Activated CD4-positive, alpha-beta memory T cell treated with anti-CD3 and anti-CD28 coated beads for 36 hours (primary cell): Measurements from ENCODE around the gene CLEC4F. TPM values are rescaled to one million over a fixed set of nuclear protein-coding genes. Genes with fewer than 3 reads are reported as not detected.
"Not testable (repeated sequence)": the region's sequence is repeated elsewhere in the genome, so short reads cannot be mapped to it uniquely, and the experiment has no call there.

ENCODE experiments used
- CTCF ChIA-PET: fragments of 350-600 bp; sonication (Branson Sonifier 250); formaldehyde crosslinking; loops from one replicate; lab custom pipeline; 2021; ENCODE audit warnings: antibody characterized with exemption, inconsistent platforms; lab: Charles Lee
- POLR2A ChIA-PET: fragments of 350-600 bp; sonication (Branson Sonifier 250); formaldehyde crosslinking; loops from one replicate; lab custom pipeline; 2021; ENCODE audit warnings: antibody characterized with exemption; lab: Charles Lee
- DNase-seq: peaks from one replicate; pipeline ENCODE4 v3.0.0-alpha.2; 2020
- H3K27ac Mint-ChIP-seq: one replicate; pipeline ENCODE4 v1.8.0; 2021; ENCODE audit warnings: mixed read lengths
- H3K27me3 Mint-ChIP-seq: one replicate; pipeline ENCODE4 v1.8.0; 2021; ENCODE audit warnings: mixed read lengths
- H3K36me3 Mint-ChIP-seq: one replicate; pipeline ENCODE4 v1.8.0; 2021; ENCODE audit warnings: mixed read lengths
- H3K4me1 Mint-ChIP-seq: one replicate; pipeline ENCODE4 v1.8.0; 2021; ENCODE audit warnings: low read depth, mixed read lengths
- H3K4me3 Mint-ChIP-seq: one replicate; pipeline ENCODE4 v1.8.0; 2021; ENCODE audit warnings: mild to moderate bottlenecking, mixed read lengths
- H3K9me3 Mint-ChIP-seq: one replicate; pipeline ENCODE4 v1.8.0; 2021; ENCODE audit warnings: mixed read lengths
- intact Hi-C: fragments of 100-400 bp; cut with micrococcal nuclease; formaldehyde crosslinking; loops from one replicate; pipeline ENCODE4 v1.15.1; 2023
- total RNA-seq, 2 experiments: library from RNA; stranded (reverse); gene quantifications; one replicate each; pipeline ENCODE4 v1.2.3, GENCODE V29; 2021

Gene CLEC4F
- total RNA-seq, 2 experiments from 2014 or later: not detected

- Mint-ChIP-seq H3K9me3 (no peaks in the 10 kb centered on the region), H3K27ac (no peak overlapping the region), H3K27me3 (peaks cover 8% of the 10 kb centered on the region), H3K36me3 (no peaks in the 10 kb centered on the region), H3K4me3 (no peak overlapping the region), H3K4me1 (peaks cover 6% of the 10 kb centered on the region)
- ChIA-PET POLR2A (no interaction called here), CTCF (no interaction called here)
- intact Hi-C loops: no loop called here
- DNase-seq: no peak
Observed at GRCh38 chr2:70822843-70823242, 2.4 kb upstream of the CLEC4F start.

- peaks cover 16% of the 10 kb centered on the region for H3K27me3 Mint-ChIP-seq
- H3K27ac Mint-ChIP-seq: no peak overlapping the region
- no peak for DNase-seq
- H3K9me3 Mint-ChIP-seq: no peaks in the 10 kb centered on the region
- H3K36me3 Mint-ChIP-seq: no peaks in the 10 kb centered on the region
- H3K4me1 Mint-ChIP-seq: peaks cover 5% of the 10 kb centered on the region
- ChIA-PET CTCF (no interaction called here), POLR2A (no interaction called here)
- intact Hi-C loops: loop anchor here (1.0 kb wide), 1 partner anchor 34 kb away; no protein-coding TSS in a partner anchor
- H3K4me3 Mint-ChIP-seq: no peak overlapping the region
Observed at GRCh38 chr2:70817284-70817954, 3.0 kb downstream of the CLEC4F start.

GRCh38 chr2:70816726-70817125 lies 3.7 kb downstream of the CLEC4F start:
- H3K36me3 Mint-ChIP-seq: no peaks in the 10 kb centered on the region
- intact Hi-C loops: loop anchor here (1.0 kb wide), 1 partner anchor 35 kb away; no protein-coding TSS in a partner anchor
- H3K27me3 Mint-ChIP-seq: peaks cover 16% of the 10 kb centered on the region
- ChIA-PET POLR2A (no interaction called here), CTCF (no interaction called here)
- peaks cover 5% of the 10 kb centered on the region for H3K4me1 Mint-ChIP-seq
- H3K9me3 Mint-ChIP-seq: no peaks in the 10 kb centered on the region
- H3K27ac Mint-ChIP-seq: no peak overlapping the region
- H3K4me3 Mint-ChIP-seq: no peak overlapping the region
- DNase-seq: no peak

GRCh38 chr2:70808983-70809958 lies 11.1 kb downstream of the CLEC4F start:
- H3K27ac Mint-ChIP-seq: no peak overlapping the region
- H3K9me3 Mint-ChIP-seq: peaks cover 2% of the 10 kb centered on the region
- intact Hi-C loops: no loop called here
- H3K4me1 Mint-ChIP-seq: no peaks in the 10 kb centered on the region
- DNase-seq: no peak
- H3K36me3 Mint-ChIP-seq: no peaks in the 10 kb centered on the region
- H3K27me3 Mint-ChIP-seq: peaks cover 3% of the 10 kb centered on the region
- ChIA-PET CTCF (no interaction called here), POLR2A (no interaction called here)
- H3K4me3 Mint-ChIP-seq: no peak overlapping the region

- H3K36me3 Mint-ChIP-seq: no peaks in the 10 kb centered on the region
- CTCF ChIA-PET: no interaction called here
- intact Hi-C loops: no loop called here
- POLR2A ChIA-PET: no interaction called here
- H3K27ac Mint-ChIP-seq: no peak overlapping the region
- no peaks in the 10 kb centered on the region for H3K27me3 Mint-ChIP-seq
- H3K9me3 Mint-ChIP-seq: peaks cover 2% of the 10 kb centered on the region
- no peaks in the 10 kb centered on the region for H3K4me1 Mint-ChIP-seq
- DNase-seq: no peak
- no peak overlapping the region for H3K4me3 Mint-ChIP-seq
Observed at GRCh38 chr2:70807828-70808118, 12.6 kb downstream of the CLEC4F start.

GRCh38 chr2:70807102-70807827 lies 13.1 kb downstream of the CLEC4F start:
- ChIA-PET CTCF (no interaction called here), POLR2A (no interaction called here)
- peaks cover 2% of the 10 kb centered on the region for H3K9me3 Mint-ChIP-seq
- H3K36me3 Mint-ChIP-seq: no peaks in the 10 kb centered on the region
- no peaks in the 10 kb centered on the region for H3K4me1 Mint-ChIP-seq
- intact Hi-C loops: no loop called here
- no peaks in the 10 kb centered on the region for H3K27me3 Mint-ChIP-seq
- H3K27ac Mint-ChIP-seq: no peak overlapping the region
- DNase-seq: no peak
- no peak overlapping the region for H3K4me3 Mint-ChIP-seq

- H3K36me3 Mint-ChIP-seq: no peaks in the 10 kb centered on the region
- H3K27ac Mint-ChIP-seq: no peak overlapping the region
- no peaks in the 10 kb centered on the region for H3K4me1 Mint-ChIP-seq
- ChIA-PET POLR2A (no interaction called here), CTCF (interaction anchor here (0.7 kb wide), 1 partner anchor 18 kb away, joined by 3 read pairs; no protein-coding TSS in a partner anchor)
- H3K9me3 Mint-ChIP-seq: peaks cover 2% of the 10 kb centered on the region
- H3K4me3 Mint-ChIP-seq: no peak overlapping the region
- H3K27me3 Mint-ChIP-seq: no peaks in the 10 kb centered on the region
- DNase-seq: no peak
- intact Hi-C loops: no loop called here
Observed at GRCh38 chr2:70806620-70807019, 13.8 kb downstream of the CLEC4F start.

GRCh38 chr2:70806013-70806412 lies 14.4 kb downstream of the CLEC4F start:
- H3K36me3 Mint-ChIP-seq: no peaks in the 10 kb centered on the region
- no peak for DNase-seq
- H3K27me3 Mint-ChIP-seq: no peaks in the 10 kb centered on the region
- H3K9me3 Mint-ChIP-seq: peaks cover 2% of the 10 kb centered on the region
- ChIA-PET CTCF (interaction anchor here (0.7 kb wide), 1 partner anchor 17 kb away, joined by 3 read pairs; no protein-coding TSS in a partner anchor), POLR2A (no interaction called here)
- no peak overlapping the region for H3K27ac Mint-ChIP-seq
- intact Hi-C loops: no loop called here
- H3K4me3 Mint-ChIP-seq: no peak overlapping the region
- H3K4me1 Mint-ChIP-seq: no peaks in the 10 kb centered on the region

- Mint-ChIP-seq H3K4me1 (no peaks in the 10 kb centered on the region), H3K36me3 (no peaks in the 10 kb centered on the region), H3K27me3 (peaks cover 6% of the 10 kb centered on the region), H3K4me3 (no peak overlapping the region), H3K9me3 (peaks cover 9% of the 10 kb centered on the region), H3K27ac (no peak overlapping the region)
- ChIA-PET POLR2A (no interaction called here), CTCF (interaction anchor here (2.3 kb wide), 1 partner anchor 118 kb away, joined by 5 read pairs; no protein-coding TSS in a partner anchor)
- intact Hi-C loops: no loop called here
- no peak for DNase-seq
Observed at GRCh38 chr2:70801607-70802263, 18.7 kb downstream of the CLEC4F start.

- CTCF ChIA-PET: interaction anchor here (2.3 kb wide), 1 partner anchor 120 kb away, joined by 5 read pairs; no protein-coding TSS in a partner anchor
- POLR2A ChIA-PET: no interaction called here
- no peak overlapping the region for H3K4me3 Mint-ChIP-seq
- H3K4me1 Mint-ChIP-seq: no peaks in the 10 kb centered on the region
- peaks cover 8% of the 10 kb centered on the region for H3K27me3 Mint-ChIP-seq
- H3K27ac Mint-ChIP-seq: no peak overlapping the region
- H3K9me3 Mint-ChIP-seq: peaks cover 8% of the 10 kb centered on the region
- no peak for DNase-seq
- no peaks in the 10 kb centered on the region for H3K36me3 Mint-ChIP-seq
- intact Hi-C loops: no loop called here
Observed at GRCh38 chr2:70799706-70800105, 20.7 kb downstream of the CLEC4F start.

- intact Hi-C loops, H3K9me3 Mint-ChIP-seq, POLR2A ChIA-PET, H3K4me3 Mint-ChIP-seq, H3K4me1 Mint-ChIP-seq, H3K36me3 Mint-ChIP-seq, H3K27ac Mint-ChIP-seq, DNase-seq: not testable (repeated sequence)
- CTCF ChIA-PET: interaction anchor here (1.4 kb wide), 1 partner anchor 74 kb away, joined by 4 read pairs; no protein-coding TSS in a partner anchor
- peaks cover 17% of the 10 kb centered on the region for H3K27me3 Mint-ChIP-seq
Observed at GRCh38 chr2:70797996-70798395, 22.4 kb downstream of the CLEC4F start.
